Nephron (organoid): ENCODE data around the gene MESP1.

Experiments used
- H3K27ac Mint-ChIP-seq, 3 experiments: 2 replicates each; pipeline ENCODE4 v1.8.0; 2020; ENCODE audit warnings: mixed read lengths in 3 of 3, mild to moderate bottlenecking in 2 of 3, moderate library complexity in 1 of 3
- H3K27me3 Mint-ChIP-seq: 2 replicates; pipeline ENCODE4 v1.8.0; 2021; ENCODE audit warnings: low read depth, mild to moderate bottlenecking, moderate library complexity, mixed read lengths
- H3K36me3 Mint-ChIP-seq: 2 replicates; pipeline ENCODE4 v1.8.0; 2020; ENCODE audit warnings: low read depth, mixed read lengths
- H3K4me1 Mint-ChIP-seq: 2 replicates; pipeline ENCODE4 v1.8.0; 2020; ENCODE audit warnings: mixed read lengths
- H3K4me3 Mint-ChIP-seq, 3 experiments: 2 replicates each; pipeline ENCODE4 v1.8.0; 2020; ENCODE audit warnings: mild to moderate bottlenecking in 3 of 3, mixed read lengths in 3 of 3, moderate library complexity in 2 of 3
- H3K9me3 Mint-ChIP-seq: 2 replicates; pipeline ENCODE4 v1.8.0; 2020; ENCODE audit warnings: mixed read lengths
- CTCF ChIP-seq, 3 experiments: fragments of 200-600 bp; sonication (generic); IDR thresholded peaks; one replicate each; pipeline ENCODE4 v1.5.0; 2021; ENCODE audit warnings: antibody characterized with exemption in 3 of 3; ENCODE audit not compliant: unreplicated experiment in 3 of 3

Gene MESP1

GRCh38 chr15:89735773-89736172, 15.3 kb downstream of the MESP1 start:
- TF ChIP-seq CTCF (IDR thresholded peaks at IDR 0.05; ENCODE audit: unreplicated experiment in 3 of 3): no peak
- no peaks in the 10 kb centered on the region for H3K9me3 Mint-ChIP-seq

GRCh38 chr15:89732451-89733172, 18.4 kb downstream of the MESP1 start:
- no peak for TF ChIP-seq CTCF (IDR thresholded peaks at IDR 0.05; ENCODE audit: unreplicated experiment in 3 of 3)
- H3K4me3 Mint-ChIP-seq: no peak overlapping the region
- no peaks in the 10 kb centered on the region for H3K36me3 Mint-ChIP-seq
- no peaks in the 10 kb centered on the region for H3K9me3 Mint-ChIP-seq
- H3K4me1 Mint-ChIP-seq: peaks cover 4% of the 10 kb centered on the region
- no peak overlapping the region for H3K27ac Mint-ChIP-seq
- H3K27me3 Mint-ChIP-seq: peaks cover 36% of the 10 kb centered on the region

More at GRCh38 chr15:89735773-89736172, 15.3 kb downstream of the MESP1 start:
- Mint-ChIP-seq H3K4me3 (no peak overlapping the region), H3K27me3 (peaks cover 36% of the 10 kb centered on the region), H3K27ac (no peak overlapping the region), H3K36me3 (no peaks in the 10 kb centered on the region), H3K4me1 (peaks cover 4% of the 10 kb centered on the region)

GRCh38 chr15:89731275-89731674, 19.8 kb downstream of the MESP1 start:
- Mint-ChIP-seq H3K4me3 (no peak overlapping the region), H3K36me3 (no peaks in the 10 kb centered on the region), H3K27me3 (peaks cover 29% of the 10 kb centered on the region), H3K27ac (no peak overlapping the region), H3K9me3 (no peaks in the 10 kb centered on the region), H3K4me1 (no peaks in the 10 kb centered on the region)
- no peak for TF ChIP-seq CTCF (IDR thresholded peaks at IDR 0.05; ENCODE audit: unreplicated experiment in 3 of 3)

GRCh38 chr15:89728254-89728653, 22.8 kb downstream of the MESP1 start:
- H3K36me3 Mint-ChIP-seq: no peaks in the 10 kb centered on the region
- no peak for TF ChIP-seq CTCF (IDR thresholded peaks at IDR 0.05; ENCODE audit: unreplicated experiment in 3 of 3)
- H3K27me3 Mint-ChIP-seq: peaks cover 19% of the 10 kb centered on the region
- no peak overlapping the region for H3K4me3 Mint-ChIP-seq
- H3K4me1 Mint-ChIP-seq: no peaks in the 10 kb centered on the region
- no peak overlapping the region for H3K27ac Mint-ChIP-seq
- no peaks in the 10 kb centered on the region for H3K9me3 Mint-ChIP-seq

- no peaks in the 10 kb centered on the region for H3K4me1 Mint-ChIP-seq
- H3K27me3 Mint-ChIP-seq: peaks cover 14% of the 10 kb centered on the region
- TF ChIP-seq CTCF (IDR thresholded peaks at IDR 0.05; ENCODE audit: unreplicated experiment in 3 of 3): no peak
- H3K27ac Mint-ChIP-seq: no peak overlapping the region
- H3K36me3 Mint-ChIP-seq: no peaks in the 10 kb centered on the region
- peaks cover 7% of the 10 kb centered on the region for H3K9me3 Mint-ChIP-seq
- H3K4me3 Mint-ChIP-seq: no peak overlapping the region
Observed at GRCh38 chr15:89725064-89725463, 26.0 kb downstream of the MESP1 start.

GRCh38 chr15:89724621-89725020, 26.4 kb downstream of the MESP1 start:
- TF ChIP-seq CTCF (IDR thresholded peaks at IDR 0.05; ENCODE audit: unreplicated experiment in 3 of 3): no peak

More at GRCh38 chr15:89724621-89725020, 26.4 kb downstream of the MESP1 start:
- no peak overlapping the region for H3K4me3 Mint-ChIP-seq
- no peaks in the 10 kb centered on the region for H3K36me3 Mint-ChIP-seq
- peaks cover 7% of the 10 kb centered on the region for H3K9me3 Mint-ChIP-seq
- H3K4me1 Mint-ChIP-seq: no peaks in the 10 kb centered on the region
- no peak overlapping the region for H3K27ac Mint-ChIP-seq
- H3K27me3 Mint-ChIP-seq: peaks cover 14% of the 10 kb centered on the region
